Fibroblast of skin of left biceps (primary cell): ENCODE measurements around the gene TAF4B.

ENCODE experiments used
- DNase-seq, 2 experiments: peaks; one replicate each; pipeline ENCODE4 v3.0.0-alpha.2; 2013; ENCODE audit warnings: low read depth in 2 of 2

TAF4B gene

DNA sequence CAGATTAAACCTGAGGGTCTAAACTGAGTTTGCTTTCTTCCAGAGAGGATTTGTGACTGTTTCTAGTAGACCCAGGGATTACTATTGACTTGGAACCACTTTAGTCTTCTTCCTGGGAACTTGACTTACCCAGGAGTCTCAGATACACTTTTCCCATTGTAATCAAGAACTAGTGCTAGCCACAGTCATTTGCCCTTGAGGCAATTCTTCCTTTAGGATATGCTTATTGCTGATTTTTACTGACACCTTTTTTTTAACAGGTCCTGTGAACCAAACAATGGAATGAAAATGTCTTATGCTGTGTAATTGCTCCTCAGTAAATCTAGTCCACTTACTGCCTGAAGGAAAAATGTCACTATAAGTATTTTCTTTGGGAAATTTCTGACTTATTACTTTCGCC lies 78.3 kb downstream of the TAF4B start:
- DNase-seq, result no peak

- peak in 1 of 2 experiments; percentile 28 for DNase-seq
Measured at GRCh38 chr18:26307161-26307773, 81.0 kb downstream of the TAF4B start.

DNA sequence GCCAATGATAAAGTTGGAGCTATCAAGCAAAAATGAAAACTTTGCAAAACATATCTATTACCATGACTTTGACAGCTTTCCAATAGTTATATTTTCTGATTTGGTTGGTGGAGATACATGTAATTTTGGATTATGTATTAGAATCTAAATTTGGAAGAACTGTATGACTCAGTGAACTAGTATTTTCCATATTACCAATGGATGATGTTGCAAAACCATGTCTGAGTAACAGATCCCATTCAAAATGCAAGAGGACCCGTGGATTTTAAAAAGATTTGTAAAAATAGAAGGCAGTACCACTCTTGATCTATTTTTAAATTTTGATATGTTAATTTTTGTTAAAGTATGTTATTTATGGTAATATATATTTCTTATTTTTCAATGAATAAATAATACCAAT lies 83.0 kb downstream of the TAF4B start:
- DNase-seq, result peak in 1 of 2 experiments; percentile 31

DNA sequence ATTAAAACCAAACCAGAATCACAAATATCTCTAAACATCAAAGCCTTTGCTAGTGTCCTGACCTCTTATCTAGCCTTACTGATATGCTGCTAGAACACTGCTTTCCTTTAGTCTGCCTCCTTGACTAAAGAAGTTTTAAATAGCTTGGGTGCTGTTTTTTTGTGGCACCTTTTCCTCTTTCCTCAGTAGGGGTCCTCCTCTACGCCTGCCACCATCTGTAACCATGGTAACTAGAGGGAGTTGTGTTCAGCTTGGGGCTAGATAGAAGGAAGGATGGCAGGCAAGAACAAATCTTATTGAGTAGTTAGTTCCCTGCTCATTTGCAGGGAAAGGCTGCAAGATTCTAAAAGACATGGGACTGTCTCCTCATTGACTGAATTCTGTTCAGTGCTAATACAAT lies 86.0 kb downstream of the TAF4B start:
- DNase-seq, result no peak

DNA sequence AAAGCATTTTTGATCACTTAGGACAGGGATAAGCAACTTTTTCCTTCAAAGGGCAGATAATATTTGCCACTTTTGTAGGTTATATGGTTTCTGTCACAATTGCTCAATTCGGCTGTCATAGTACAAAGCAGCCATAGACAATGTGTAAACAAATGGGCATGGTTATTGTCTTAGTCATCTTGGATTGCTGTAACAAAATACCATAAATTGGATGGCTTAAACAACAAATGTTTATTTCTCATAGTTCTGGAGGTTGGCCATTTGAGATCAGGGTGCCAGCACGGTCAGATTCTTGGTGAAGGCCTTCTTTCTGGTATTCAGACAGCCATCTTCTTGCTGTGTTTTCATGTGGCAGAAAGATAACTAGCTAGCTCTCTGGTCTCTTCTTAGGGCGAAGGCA lies 91.2 kb downstream of the TAF4B start:
- DNase-seq, result no peak

DNA sequence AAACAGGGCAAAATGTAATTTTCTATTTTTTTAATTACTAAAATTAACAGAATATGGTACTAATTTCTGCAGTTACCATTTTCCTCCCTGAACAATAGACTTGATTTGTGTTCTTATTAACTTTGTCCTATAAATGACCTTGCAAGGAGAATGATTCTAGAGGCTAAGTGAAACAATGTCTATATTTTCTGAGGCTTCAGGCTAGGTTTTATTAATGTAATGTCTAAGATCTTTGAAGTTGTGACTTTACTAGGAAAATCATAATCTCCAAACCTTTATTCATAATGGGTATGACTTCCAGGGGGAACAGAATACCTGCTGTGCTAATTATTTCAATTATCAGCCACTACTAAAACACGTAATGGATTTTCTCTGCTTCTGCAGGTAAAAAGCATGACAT lies 94.4 kb downstream of the TAF4B start:
- DNase-seq, result no peak

GRCh38 chr18:26322890-26323653 lies 96.8 kb downstream of the TAF4B start:
- peak in 1 of 2 experiments; percentile 20 for DNase-seq

- DNase-seq, result no peak
Measured at GRCh38 chr18:26325771-26326170, 99.5 kb downstream of the TAF4B start.

- DNase-seq, result no peak
Measured at GRCh38 chr18:26327062-26327461, 100.8 kb downstream of the TAF4B start.

- no peak for DNase-seq
Measured at GRCh38 chr18:26332991-26333390, 106.7 kb downstream of the TAF4B start.

DNA sequence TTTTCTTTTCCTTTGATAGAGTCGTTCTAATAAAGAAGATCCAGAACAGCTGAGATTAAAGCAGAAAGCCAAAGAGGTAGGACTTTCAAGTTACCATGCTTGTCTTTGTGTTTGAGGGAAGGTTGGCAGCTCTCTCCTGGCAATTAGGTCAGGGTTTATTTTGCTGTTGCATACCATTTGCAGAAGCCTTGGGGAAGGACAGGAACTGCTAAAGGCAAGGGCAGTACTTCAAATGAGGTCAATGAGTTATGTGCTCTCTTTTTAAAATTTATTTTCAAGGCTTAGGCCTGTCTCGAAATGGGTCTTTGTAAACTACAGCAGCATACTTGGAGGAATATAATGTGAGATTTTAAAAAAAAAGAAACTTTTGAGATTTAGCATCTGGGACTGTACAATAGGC lies 108.9 kb downstream of the TAF4B start:
- DNase-seq, result no peak

- DNase-seq, result no peak
Measured at GRCh38 chr18:26335571-26336487, 109.6 kb downstream of the TAF4B start.

- no peak for DNase-seq
Measured at GRCh38 chr18:26336572-26336971, 110.3 kb downstream of the TAF4B start.

- no peak for DNase-seq
Measured at GRCh38 chr18:26342646-26343045, 116.4 kb downstream of the TAF4B start.

DNA sequence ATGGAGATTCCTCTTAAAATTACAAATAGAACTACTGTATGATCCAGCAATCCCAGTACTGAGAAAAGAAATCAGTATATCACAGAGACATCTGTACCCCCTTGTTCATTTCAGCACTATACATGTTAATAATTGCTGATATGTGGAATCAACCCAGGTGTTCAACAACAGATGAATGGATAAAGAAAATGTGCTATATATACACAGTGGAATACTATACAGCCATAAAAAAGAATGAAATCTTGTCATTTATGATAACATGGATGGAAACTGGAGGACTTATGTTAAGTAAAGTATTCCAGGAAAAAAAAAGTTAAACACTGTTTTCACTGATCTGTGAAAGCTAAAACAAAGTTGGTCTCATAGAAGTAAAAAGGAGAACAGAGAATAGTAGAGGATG lies 124.7 kb downstream of the TAF4B start:
- DNase-seq, result no peak

DNA sequence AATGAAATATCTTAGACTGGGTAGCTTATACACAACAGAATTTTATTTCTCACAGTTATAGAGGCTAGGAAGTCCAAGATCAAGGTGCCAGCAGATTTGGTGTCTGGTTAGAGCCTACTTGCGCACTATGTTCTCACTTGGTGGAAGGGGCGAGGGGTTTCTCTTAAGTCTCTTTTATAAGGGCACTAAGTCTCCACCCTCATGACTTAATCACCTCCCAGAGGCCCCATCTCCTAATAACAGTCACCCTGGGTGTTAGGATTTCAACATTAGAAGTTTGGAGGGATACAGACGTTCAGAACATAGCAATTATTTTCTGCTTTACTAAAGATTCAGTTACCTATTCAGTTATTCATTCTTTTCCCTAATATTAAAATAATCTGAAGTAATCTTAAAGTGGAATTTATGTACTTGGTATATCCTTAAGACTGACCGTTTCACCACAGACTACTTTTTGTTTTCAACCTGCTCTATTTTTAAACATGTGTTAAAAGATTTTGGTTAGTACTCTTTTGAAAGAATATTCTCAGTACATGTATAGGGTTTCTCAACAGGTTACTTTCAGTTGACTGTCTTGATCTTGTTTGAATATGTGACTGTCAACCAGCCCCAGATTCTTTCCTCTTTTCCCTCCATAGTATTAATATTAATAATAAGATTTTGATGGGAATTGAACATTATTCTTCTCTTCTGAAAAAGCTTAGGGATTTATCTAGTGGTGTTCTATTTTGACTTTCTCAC lies 130.0 kb downstream of the TAF4B start:
- DNase-seq, result no peak

DNA sequence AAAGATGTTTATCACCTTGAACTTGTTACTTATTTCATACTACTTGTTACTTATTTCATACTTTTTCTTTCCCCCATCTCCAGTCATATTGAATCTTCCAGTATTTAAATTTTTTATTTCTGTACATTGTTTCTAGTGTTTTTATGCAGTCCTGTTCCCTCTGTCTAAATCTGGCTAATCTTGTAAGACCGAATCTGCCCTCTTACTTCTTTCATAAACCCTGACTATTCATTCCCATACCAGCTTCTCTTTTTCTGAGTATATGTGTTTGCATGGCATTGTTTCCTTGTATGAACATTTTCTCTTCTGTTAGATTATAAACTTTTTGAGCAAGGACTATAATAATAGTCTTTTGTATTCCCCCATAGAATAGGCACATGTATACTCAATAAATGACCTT lies 131.7 kb downstream of the TAF4B start:
- no peak for DNase-seq

DNA sequence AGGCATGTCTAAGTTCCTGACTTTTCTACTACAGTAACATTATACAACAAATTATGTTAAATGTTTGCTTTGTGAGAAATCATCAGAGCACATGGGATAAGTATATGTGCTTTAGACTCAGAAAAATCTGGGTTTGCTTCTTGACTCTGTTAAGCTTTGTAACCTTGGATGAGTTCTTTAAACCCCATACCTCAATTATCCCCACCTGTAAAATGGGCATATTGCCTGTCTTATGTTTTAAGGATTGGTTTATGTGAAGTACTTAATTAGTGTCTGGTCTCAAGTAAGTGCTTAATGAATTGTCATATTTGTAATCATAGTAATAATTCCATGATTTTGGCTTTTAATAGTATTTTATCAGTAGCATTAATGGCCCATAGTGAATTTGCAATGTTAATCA lies 135.8 kb downstream of the TAF4B start:
- DNase-seq, result no peak

DNA sequence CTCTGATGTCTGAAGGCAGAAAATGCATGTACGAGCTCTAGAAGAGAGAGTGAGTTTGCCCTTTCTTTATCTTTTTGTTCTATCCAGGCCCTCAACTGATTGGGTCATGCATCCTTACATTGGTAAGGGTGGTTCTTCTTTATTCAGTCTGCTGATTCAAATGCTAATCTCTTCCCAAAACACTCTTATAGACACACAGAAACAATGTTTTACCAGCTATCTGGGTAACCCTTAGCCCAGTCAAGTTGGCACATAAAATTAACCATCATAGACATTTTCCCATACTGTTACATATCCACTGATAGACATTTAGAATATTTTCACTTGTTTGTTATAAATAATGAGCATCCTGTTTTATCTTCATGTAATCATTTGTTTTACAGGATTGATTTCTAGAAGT lies 141.2 kb downstream of the TAF4B start:
- no peak for DNase-seq

DNA sequence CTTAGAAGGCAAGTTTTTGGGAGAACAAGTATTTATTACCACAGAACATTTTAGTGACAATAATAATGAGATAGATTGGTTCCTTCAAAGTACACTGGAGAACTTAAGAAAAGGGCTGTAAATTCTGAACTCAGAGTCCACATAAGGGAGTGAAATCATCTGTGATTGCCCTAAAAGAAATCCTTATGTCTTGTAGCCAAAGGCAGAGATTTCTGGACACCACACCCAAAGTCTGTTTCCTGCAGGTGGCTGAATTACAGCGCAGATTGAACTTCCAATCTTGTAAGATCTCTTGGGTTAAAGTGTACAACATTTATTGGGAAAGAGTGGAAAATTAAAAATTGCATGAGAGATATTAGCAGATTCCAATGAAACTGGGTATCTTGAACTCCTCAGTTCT lies 143.8 kb downstream of the TAF4B start:
- DNase-seq, result no peak

- no peak for DNase-seq
Measured at GRCh38 chr18:26376105-26376504, 149.9 kb downstream of the TAF4B start.

DNA sequence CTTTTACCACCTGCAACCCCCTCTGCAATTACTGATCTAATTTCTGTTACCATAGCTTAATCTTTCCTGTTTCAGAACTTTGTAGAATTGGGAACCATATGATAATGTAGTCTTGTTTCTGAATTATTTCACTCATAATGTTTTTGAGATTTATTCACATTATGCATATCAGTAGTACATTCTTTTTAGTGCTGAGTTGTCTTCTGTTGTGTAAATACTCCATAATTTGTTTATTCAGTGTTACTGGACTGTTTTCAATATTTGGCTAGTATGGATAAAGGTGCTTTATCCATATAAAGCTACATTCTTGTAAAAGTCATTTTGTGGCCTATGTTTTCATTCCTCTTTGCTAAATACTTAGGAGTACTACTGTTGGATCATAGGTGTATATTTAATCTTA lies 152.5 kb downstream of the TAF4B start:
- no peak for DNase-seq
